Gastroesophageal sphincter (tissue), 4 donors: Measurements from ENCODE around the gene SPRN. TPM values are rescaled to one million over a fixed set of nuclear protein-coding genes. Genes with fewer than 3 reads are reported as not detected.

Experiments
- ATAC-seq: fragments of 150-250 bp; one replicate; pipeline ENCODE4 v1.9.1; 2016; ENCODE audit warnings: mild to moderate bottlenecking, moderate library complexity
- H3K27ac ChIP-seq, 4 donors: fragments of 200-600 bp; sonication (generic) in 3 of 4; 1 replicate in 3 of 4; 2 replicates in 1 of 4; pipeline ENCODE4 v1.5.1; 2016 to 2019
- H3K27me3 ChIP-seq: fragments of 200-600 bp; sonication (generic); one replicate; pipeline ENCODE4 v1.5.1; 2019
- H3K36me3 ChIP-seq, 2 donors: fragments of 200-600 bp; sonication (generic); one replicate each; pipeline ENCODE4 v1.5.1; 2019; ENCODE audit warnings: control low read depth in 1 of 2
- H3K4me1 ChIP-seq, 3 donors: fragments of 200-600 bp; sonication (generic); 1 replicate in 2 of 3; 2 replicates in 1 of 3; pipeline ENCODE4 v1.5.1; 2016 to 2019; ENCODE audit warnings: control low read depth in 2 of 3
- H3K4me3 ChIP-seq, 2 donors: fragments of 200-600 bp; sonication (generic); one replicate each; pipeline ENCODE4 v1.5.1; 2019; ENCODE audit warnings: mild to moderate bottlenecking in 1 of 2, moderate library complexity in 1 of 2
- H3K9me3 ChIP-seq, 3 donors: fragments of 200-600 bp; sonication (generic); one replicate each; pipeline ENCODE4 v1.5.1; 2017 to 2019; ENCODE audit warnings: control low read depth in 2 of 3
- CTCF ChIP-seq, 4 experiments: fragments of 200-600 bp in 2 of 4; fragments of 450-650 bp in 2 of 4; sonication (generic) in 1 of 4; IDR thresholded peaks; one replicate each; pipeline ENCODE4 v1.5.1; 2017 to 2019; ENCODE audit warnings: antibody characterized with exemption in 4 of 4, mild to moderate bottlenecking in 2 of 4, moderate library complexity in 2 of 4
- EP300 ChIP-seq: sonication (generic); formaldehyde crosslinking; IDR thresholded peaks from one replicate; pipeline ENCODE4 v1.6.1; 2017; ENCODE audit warnings: antibody characterized with exemption, mild to moderate bottlenecking
- POLR2A ChIP-seq, 2 donors: fragments of 450-650 bp; IDR thresholded peaks; one replicate each; pipeline ENCODE4 v1.6.1; 2017; ENCODE audit warnings: antibody characterized with exemption in 2 of 2, mild to moderate bottlenecking in 2 of 2, moderate library complexity in 1 of 2
- POLR2AphosphoS5 ChIP-seq: sonication (generic); formaldehyde crosslinking; IDR thresholded peaks from one replicate; pipeline ENCODE4 v1.6.1; 2017; ENCODE audit warnings: antibody characterized with exemption
- WGBS, 2 donors: methylation state at CpG; one replicate each; pipeline ENCODE4 v1.1.5; 2018; ENCODE audit warnings: low coverage in 1 of 2; 5-methylcytosine and 5-hydroxymethylcytosine counted together
- total RNA-seq, 4 donors: library from RNA; depleted of rRNA; stranded (reverse); fragments of >200 nt; gene quantifications; one replicate each; pipeline ENCODE4 v1.1.0, GENCODE V29; 2016

The SPRN gene
- total RNA-seq, 4 donors from 2014 or later: 0.12 to 0.35 TPM; not detected in 2

GRCh38 chr10:133445751-133446708 lies 21.6 kb upstream of the SPRN start:
- H3K9me3 ChIP-seq: peaks cover 0 to 43% (median 0%) of the 10 kb centered on the region in 3 donors
- H3K27me3 ChIP-seq: no peaks in the 10 kb centered on the region
- ATAC-seq: no peak
- 74% methylated on average over 7 of the region's 80 CpGs; no CpG with 5 or more reads in 1 of the 2 donors for WGBS, 2 donors
- peaks cover 0 to 13% of the 10 kb centered on the region in 2 donors for H3K36me3 ChIP-seq
- H3K4me1 ChIP-seq: no peaks in the 10 kb centered on the region
- H3K4me3 ChIP-seq: no peak overlapping the region
- TF ChIP-seq POLR2A (IDR thresholded peaks at IDR 0.05): no peak
- TF ChIP-seq CTCF (IDR thresholded peaks at IDR 0.05): no peak
- no peak overlapping the region for H3K27ac ChIP-seq

GRCh38 chr10:133445268-133445732 lies 20.9 kb upstream of the SPRN start:
- 92 to 94% methylated on average over 10 to 13 of the region's 22 CpGs for WGBS, 2 donors
- ATAC-seq: no peak
- no peak overlapping the region for H3K4me3 ChIP-seq
- peaks cover 0 to 18% of the 10 kb centered on the region in 2 donors for H3K36me3 ChIP-seq
- TF ChIP-seq POLR2AphosphoS5 (no peak), CTCF (IDR thresholded peaks at IDR 0.05) (no peak), POLR2A (IDR thresholded peaks at IDR 0.05) (no peak), EP300 (no peak)
- no peaks in the 10 kb centered on the region for H3K4me1 ChIP-seq
- H3K27me3 ChIP-seq: no peaks in the 10 kb centered on the region
- peaks cover 0 to 43% (median 0%) of the 10 kb centered on the region in 3 donors for H3K9me3 ChIP-seq
- no peak overlapping the region for H3K27ac ChIP-seq

GRCh38 chr10:133444342-133445267 lies 20.2 kb upstream of the SPRN start:
- no peak overlapping the region for H3K27ac ChIP-seq
- ATAC-seq: no peak
- H3K27me3 ChIP-seq: no peaks in the 10 kb centered on the region
- 80% methylated on average over 1 of the region's 12 CpGs; no CpG with 5 or more reads in 1 of the 2 donors for WGBS, 2 donors
- TF ChIP-seq CTCF (IDR thresholded peaks at IDR 0.05) (no peak), POLR2A (IDR thresholded peaks at IDR 0.05) (no peak), POLR2AphosphoS5 (no peak), EP300 (no peak)
- H3K36me3 ChIP-seq: peaks cover 0 to 25% of the 10 kb centered on the region in 2 donors
- H3K4me3 ChIP-seq: no peak overlapping the region
- H3K9me3 ChIP-seq: peaks cover 0 to 43% (median 0%) of the 10 kb centered on the region in 3 donors
- no peaks in the 10 kb centered on the region for H3K4me1 ChIP-seq

- 84 to 100% methylated on average over 2 to 11 of the region's 16 CpGs for WGBS, 2 donors
Observed at GRCh38 chr10:133442967-133443924, 18.8 kb upstream of the SPRN start.

More at GRCh38 chr10:133442967-133443924, 18.8 kb upstream of the SPRN start:
- Histone ChIP-seq H3K4me3 (no peak overlapping the region), H3K36me3 (peaks cover 0 to 27% of the 10 kb centered on the region in 2 donors), H3K9me3 (peaks cover 0 to 31% (median 0%) of the 10 kb centered on the region in 3 donors), H3K27ac (no peak overlapping the region), H3K4me1 (no peaks in the 10 kb centered on the region), H3K27me3 (no peaks in the 10 kb centered on the region)
- TF ChIP-seq EP300 (no peak), POLR2AphosphoS5 (no peak), POLR2A (IDR thresholded peaks at IDR 0.05) (no peak), CTCF (IDR thresholded peaks at IDR 0.05) (no peak)
- no peak for ATAC-seq
